Upper lobe of left lung (tissue), 6 donors: Measurements from ENCODE around the gene SEM1. TPM values are rescaled to one million over a fixed set of nuclear protein-coding genes. Genes with fewer than 3 reads are reported as not detected.

Experiments
- ATAC-seq, 2 donors: fragments of 200-7000 bp; cut with Tn5 transposase; one replicate each; pipeline ENCODE4 v1.9.1; 2022; ENCODE audit warnings: mild to moderate bottlenecking in 2 of 2, moderate library complexity in 2 of 2; ENCODE audit not compliant: low FRiP score in 2 of 2
- DNase-seq, 2 donors: peaks; one replicate each; pipeline ENCODE4 v3.0.0-alpha.2; 2019 to 2020
- H3K27ac ChIP-seq, 4 donors: fragments of 200-600 bp; sonication (generic); one replicate each; pipeline ENCODE4 v1.5.1; 2016 to 2019
- H3K27me3 ChIP-seq, 4 donors: fragments of 200-600 bp; sonication (generic); one replicate each; pipeline ENCODE4 v1.5.1; 2017 to 2019
- H3K36me3 ChIP-seq, 4 donors: fragments of 200-600 bp; sonication (generic); one replicate each; pipeline ENCODE4 v1.5.1; 2016 to 2019
- H3K4me1 ChIP-seq, 4 donors: fragments of 200-600 bp; sonication (generic); one replicate each; pipeline ENCODE4 v1.5.1; 2018 to 2019
- H3K4me3 ChIP-seq, 4 donors: fragments of 200-600 bp; sonication (generic); one replicate each; pipeline ENCODE4 v1.5.1; 2017 to 2019; ENCODE audit warnings: mild to moderate bottlenecking in 2 of 4, moderate library complexity in 1 of 4
- H3K9me3 ChIP-seq, 4 donors: fragments of 200-600 bp; sonication (generic); one replicate each; pipeline ENCODE4 v1.5.1; 2018 to 2019
- EP300 ChIP-seq, 4 donors: sonication (generic); formaldehyde crosslinking; IDR thresholded peaks; one replicate each; pipeline ENCODE4 v1.5.1; 2017; ENCODE audit warnings: antibody characterized with exemption in 4 of 4, control low read depth in 2 of 4
- POLR2A ChIP-seq, 4 donors: fragments of 450-650 bp; IDR thresholded peaks; one replicate each; pipeline ENCODE4 v1.5.1; 2016 to 2017; ENCODE audit warnings: antibody characterized with exemption in 4 of 4, mild to moderate bottlenecking in 2 of 4
- POLR2AphosphoS5 ChIP-seq, 2 donors: sonication (generic); formaldehyde crosslinking; IDR thresholded peaks; one replicate each; pipeline ENCODE4 v1.5.1; 2017; ENCODE audit warnings: antibody characterized with exemption in 2 of 2
- WGBS, 2 donors: methylation state at CpG; one replicate each; pipeline ENCODE4 v1.1.5; 2017 to 2018; 5-methylcytosine and 5-hydroxymethylcytosine counted together
- total RNA-seq, 6 donors: library from RNA; depleted of rRNA in 4 of 6; stranded (reverse); fragments of >200 nt in 4 of 6; gene quantifications; one replicate each; pipeline versions ENCODE4 v1.1.0 to v1.2.1, GENCODE V29; 2016 to 2021
- TF ChIP-seq, protein P1 (sequence below), 6 experiments: fragments of 450-650 bp in 4 of 6; fragments of 200-600 bp in 2 of 6; sonication (generic) in 2 of 6; IDR thresholded peaks; one replicate each; pipeline ENCODE4 v1.5.1; 2016 to 2019; ENCODE audit warnings: antibody characterized with exemption in 6 of 6
- donor health status: DM: no; HTN: no; CAD: no; lungs with moderate emphysema.
- donor health status: DM: no; HTN: yes; CAD: no; lungs with severe emphysema.

SEM1 gene
- total RNA-seq, 6 donors from 2014 or later = 27.1 to 41.9 (median 32.9) TPM

- WGBS, 2 donors = 62 to 65% methylated on average over 3 of the region's 3 CpGs
Measured at GRCh38 chr7:96718107-96719003, 8.7 kb upstream of the SEM1 start.

GRCh38 chr7:96713037-96713436 is 3.4 kb upstream of the SEM1 start:
- TF ChIP-seq, protein P1, sequence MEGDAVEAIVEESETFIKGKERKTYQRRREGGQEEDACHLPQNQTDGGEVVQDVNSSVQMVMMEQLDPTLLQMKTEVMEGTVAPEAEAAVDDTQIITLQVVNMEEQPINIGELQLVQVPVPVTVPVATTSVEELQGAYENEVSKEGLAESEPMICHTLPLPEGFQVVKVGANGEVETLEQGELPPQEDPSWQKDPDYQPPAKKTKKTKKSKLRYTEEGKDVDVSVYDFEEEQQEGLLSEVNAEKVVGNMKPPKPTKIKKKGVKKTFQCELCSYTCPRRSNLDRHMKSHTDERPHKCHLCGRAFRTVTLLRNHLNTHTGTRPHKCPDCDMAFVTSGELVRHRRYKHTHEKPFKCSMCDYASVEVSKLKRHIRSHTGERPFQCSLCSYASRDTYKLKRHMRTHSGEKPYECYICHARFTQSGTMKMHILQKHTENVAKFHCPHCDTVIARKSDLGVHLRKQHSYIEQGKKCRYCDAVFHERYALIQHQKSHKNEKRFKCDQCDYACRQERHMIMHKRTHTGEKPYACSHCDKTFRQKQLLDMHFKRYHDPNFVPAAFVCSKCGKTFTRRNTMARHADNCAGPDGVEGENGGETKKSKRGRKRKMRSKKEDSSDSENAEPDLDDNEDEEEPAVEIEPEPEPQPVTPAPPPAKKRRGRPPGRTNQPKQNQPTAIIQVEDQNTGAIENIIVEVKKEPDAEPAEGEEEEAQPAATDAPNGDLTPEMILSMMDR (IDR thresholded peaks at IDR 0.05) = no peak
- TF ChIP-seq POLR2AphosphoS5 (IDR thresholded peaks at IDR 0.05) = no peak
- TF ChIP-seq POLR2A (IDR thresholded peaks at IDR 0.05) = no peak
- no peak for TF ChIP-seq EP300 (IDR thresholded peaks at IDR 0.05)
- H3K27ac ChIP-seq = no peak overlapping the region
- peaks cover 0 to 6% (median 0%) of the 10 kb centered on the region in 4 donors for H3K9me3 ChIP-seq
- peaks cover 9 to 12% (median 10%) of the 10 kb centered on the region in 4 donors for H3K4me1 ChIP-seq
- DNase-seq = no peak
- 89 to 92% methylated on average over 3 of the region's 3 CpGs for WGBS, 2 donors
- no peaks in the 10 kb centered on the region for H3K36me3 ChIP-seq
- no peak overlapping the region for H3K4me3 ChIP-seq
- no peaks in the 10 kb centered on the region for H3K27me3 ChIP-seq
- no peak for ATAC-seq

More at GRCh38 chr7:96718107-96719003, 8.7 kb upstream of the SEM1 start:
- H3K4me1 ChIP-seq = no peaks in the 10 kb centered on the region
- H3K9me3 ChIP-seq = peaks cover 0 to under 1% (median 0%) of the 10 kb centered on the region in 4 donors
- DNase-seq = no peak
- H3K4me3 ChIP-seq = no peak overlapping the region
- ATAC-seq = no peak
- no peak overlapping the region for H3K27ac ChIP-seq
- TF ChIP-seq POLR2A (IDR thresholded peaks at IDR 0.05) (no peak), EP300 (IDR thresholded peaks at IDR 0.05) (no peak), POLR2AphosphoS5 (IDR thresholded peaks at IDR 0.05) (no peak)
- TF ChIP-seq, protein P1 (IDR thresholded peaks at IDR 0.05) = no peak
- no peaks in the 10 kb centered on the region for H3K36me3 ChIP-seq
- H3K27me3 ChIP-seq = no peaks in the 10 kb centered on the region

GRCh38 chr7:96710544-96710943 is 898 bp upstream of the SEM1 start:
- 95 to 96% methylated on average over 2 of the region's 2 CpGs for WGBS, 2 donors
- Histone ChIP-seq H3K4me3 (no peak overlapping the region), H3K9me3 (peaks cover 0 to 6% (median 0%) of the 10 kb centered on the region in 4 donors), H3K27ac (no peak overlapping the region), H3K4me1 (peaks cover 13 to 17% (median 16%) of the 10 kb centered on the region in 4 donors), H3K27me3 (no peaks in the 10 kb centered on the region), H3K36me3 (peaks cover 0 to 3% (median 0%) of the 10 kb centered on the region in 4 donors)
- ATAC-seq (no peak), DNase-seq (no peak)
- TF ChIP-seq POLR2A (IDR thresholded peaks at IDR 0.05) = no peak
- TF ChIP-seq, protein P1 (IDR thresholded peaks at IDR 0.05) = no peak
- no peak for TF ChIP-seq EP300 (IDR thresholded peaks at IDR 0.05)
- TF ChIP-seq POLR2AphosphoS5 (IDR thresholded peaks at IDR 0.05) = no peak

- DNase-seq (no peak), ATAC-seq (no peak)
- 48 to 59% methylated on average over 5 of the region's 5 CpGs for WGBS, 2 donors
- H3K27ac ChIP-seq = peak overlapping the region in 3 of 4 donors; percentile 92 to 96 (median 94)
- peaks cover 0 to 7% (median 0%) of the 10 kb centered on the region in 4 donors for H3K36me3 ChIP-seq
- peaks cover 0 to 6% (median 0%) of the 10 kb centered on the region in 4 donors for H3K9me3 ChIP-seq
- no peaks in the 10 kb centered on the region for H3K27me3 ChIP-seq
- TF ChIP-seq EP300 (IDR thresholded peaks at IDR 0.05) (no peak), POLR2AphosphoS5 (IDR thresholded peaks at IDR 0.05) (no peak), POLR2A (IDR thresholded peaks at IDR 0.05) (no peak)
- TF ChIP-seq, protein P1 (IDR thresholded peaks at IDR 0.05) = no peak
- peaks cover 13 to 17% (median 16%) of the 10 kb centered on the region in 4 donors for H3K4me1 ChIP-seq
- peak overlapping the region; percentile 64 to 93 (median 80) for H3K4me3 ChIP-seq
Measured at GRCh38 chr7:96708872-96709271, 774 bp downstream of the SEM1 start.
